Measurements from ENCODE around the gene PMM2. TPM values are rescaled to one million over a fixed set of nuclear protein-coding genes. Genes with fewer than 3 reads are reported as not detected.

The PMM2 gene
- total RNA-seq, 1 experiment from 2014 or later: 58.4 TPM

- no TSS peak for BruUV-seq (replicated peaks)
- in situ Hi-C loops (cut with HindIII; ENCODE audit: low pct_unique_long_range_greater_than_20kb, low sequenced_read_pairs) (no loop called here), intact Hi-C loops (cut with micrococcal nuclease; ENCODE audit: unreplicated experiment) (loop anchor here (10.0 kb wide), 2 partner anchors 275 to 285 kb away; no protein-coding TSS in a partner anchor)
- H3K4me3 ChIP-seq (ENCODE audit: low read depth in 2 of 2, low read length in 2 of 2): no peak overlapping the region
- H3K4me1 ChIP-seq (ENCODE audit: control insufficient read depth, insufficient read depth, low read length): peaks cover 66% of the 10 kb centered on the region
- ATAC-seq: 0 out of 2 replicates have a peak, but pooled peaks have one; percentile 0
- H3K27ac ChIP-seq (ENCODE audit: low read length): peak overlapping the region; percentile 86
- ChIA-PET CTCF (interaction anchor here (0.6 kb wide), 1 partner anchor 149 kb away, joined by 4 read pairs; no protein-coding TSS in a partner anchor), POLR2A (interaction anchor here (0.6 to 1.0 kb wide), 2 partner anchors 11 to 1218 kb away, joined by 3 to 4 read pairs; no protein-coding TSS in a partner anchor)
- H3K36me3 ChIP-seq (ENCODE audit: control insufficient read depth, insufficient read depth, low read length): no peaks in the 10 kb centered on the region
- H3K27me3 ChIP-seq (ENCODE audit: control insufficient read depth, insufficient read depth, low read length): no peaks in the 10 kb centered on the region
- no peak for DNase-seq (ENCODE audit: low read depth, low spot score)
- H3K9me3 ChIP-seq (ENCODE audit: control insufficient read depth, insufficient read depth, low read depth, low read length): no peaks in the 10 kb centered on the region
- TF ChIP-seq TCF7L2 (IDR thresholded peaks at IDR 0.05; ENCODE audit: low read depth, low read length): no peak
- TF ChIP-seq REST (IDR thresholded peaks at IDR 0.05; ENCODE audit: insufficient read depth in 1 of 2, low read depth in 2 of 2, low read length in 1 of 2): no peak
- TF ChIP-seq POLR2AphosphoS5 (IDR thresholded peaks at IDR 0.05; ENCODE audit: low read depth, low read length): no peak; the same call in none of the 2 replicates
- no peak for TF ChIP-seq CTCF (IDR thresholded peaks at IDR 0.05)
- no peak for TF ChIP-seq SIN3A (IDR thresholded peaks at IDR 0.05; ENCODE audit: borderline replicate concordance, insufficient read depth, low read depth, low read length)
These were observed 62.6 kb downstream of the PMM2 start for GRCh38 chr16:8859913-8860881.

- Histone ChIP-seq H3K9me3 (ENCODE audit: control insufficient read depth, insufficient read depth, low read depth, low read length) (no peaks in the 10 kb centered on the region), H3K27ac (ENCODE audit: low read length) (peak overlapping the region; percentile 96), H3K27me3 (ENCODE audit: control insufficient read depth, insufficient read depth, low read length) (no peaks in the 10 kb centered on the region), H3K4me3 (ENCODE audit: low read depth in 2 of 2, low read length in 2 of 2) (no peak overlapping the region), H3K36me3 (ENCODE audit: control insufficient read depth, insufficient read depth, low read length) (no peaks in the 10 kb centered on the region), H3K4me1 (ENCODE audit: control insufficient read depth, insufficient read depth, low read length) (peaks cover 67% of the 10 kb centered on the region)
- no TSS peak for BruUV-seq (replicated peaks)
- ChIA-PET CTCF (no interaction called here), POLR2A (interaction anchor here (0.6 to 1.0 kb wide), 3 partner anchors 9 to 158 kb away, joined by 4 to 6 read pairs (median 4); no protein-coding TSS in a partner anchor)
- 0 out of 2 replicates have a peak, but pooled peaks have one; percentile 11 for ATAC-seq
- in situ Hi-C loops (cut with HindIII; ENCODE audit: low pct_unique_long_range_greater_than_20kb, low sequenced_read_pairs) (no loop called here), intact Hi-C loops (cut with micrococcal nuclease; ENCODE audit: unreplicated experiment) (loop anchor here (10.0 kb wide), 2 partner anchors 273 to 287 kb away; no protein-coding TSS in a partner anchor)
- no peak for DNase-seq (ENCODE audit: low read depth, low spot score)
- TF ChIP-seq CTCF (IDR thresholded peaks at IDR 0.05) (no peak), REST (IDR thresholded peaks at IDR 0.05; ENCODE audit: insufficient read depth in 1 of 2, low read depth in 2 of 2, low read length in 1 of 2) (no peak), SIN3A (IDR thresholded peaks at IDR 0.05; ENCODE audit: borderline replicate concordance, insufficient read depth, low read depth, low read length) (no peak), TCF7L2 (IDR thresholded peaks at IDR 0.05; ENCODE audit: low read depth, low read length) (no peak), POLR2AphosphoS5 (IDR thresholded peaks at IDR 0.05; ENCODE audit: low read depth, low read length) (no peak; the same call in 1 of the 2 replicates)
These were observed 64.1 kb downstream of the PMM2 start for GRCh38 chr16:8861563-8862308.
